ENCODE measurements around the gene REXO4.

The REXO4 gene

GRCh38 chr9:133362359-133363044 is 55.3 kb downstream of the REXO4 start:
- no peak for DNase-seq

- no peak for DNase-seq
Observed at GRCh38 chr9:133361507-133362092, 56.2 kb downstream of the REXO4 start.

GRCh38 chr9:133360400-133361393 is 57.1 kb downstream of the REXO4 start:
- DNase-seq = no peak

- no peak for DNase-seq
Observed at GRCh38 chr9:133359399-133360175, 58.2 kb downstream of the REXO4 start.

DNA sequence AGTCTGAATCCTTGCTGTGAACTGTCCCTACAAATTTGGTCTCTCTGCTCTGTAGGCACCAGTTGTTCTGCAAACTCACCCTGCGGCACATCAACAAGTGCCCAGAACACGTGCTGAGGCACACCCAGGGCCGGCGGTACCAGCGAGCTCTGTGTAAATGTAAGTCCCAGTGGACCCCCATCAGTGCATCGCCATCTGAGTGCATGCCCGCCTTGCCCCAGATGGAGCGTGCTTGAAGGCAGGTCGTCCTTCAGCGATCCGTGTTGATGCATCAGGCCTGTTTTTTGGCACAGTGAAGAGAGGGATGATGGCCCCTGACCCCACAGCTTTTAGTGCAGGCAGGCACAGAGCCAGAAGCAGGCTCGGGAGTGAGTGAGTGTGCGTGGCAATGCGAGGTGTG is 60.2 kb downstream of the REXO4 start:
- DNase-seq = no peak

- DNase-seq = peak; percentile 72
Observed at GRCh38 chr9:133356391-133357091, 61.3 kb downstream of the REXO4 start, which contains the start of the genes SURF1 and SURF2. Gene SURF1, minus strand, starts transcription at chr9:133356487. Its CDS starts 34 bp downstream, at chr9:133356453. Gene SURF2, plus strand, starts transcription at chr9:133356550. Its CDS starts 43 bp downstream, at chr9:133356593.

Data from fibroblast of skin of right quadriceps (primary cell).